GM12875 (cell line): ENCODE results near the gene SNN.

ENCODE experiments used
- H3K4me3 ChIP-seq: one replicate; pipeline ENCODE4 v1.5.1; 2011; ENCODE audit warnings: low read depth, low read length, control low read depth
- TF ChIP-seq, protein P1 (sequence below): IDR thresholded peaks from 2 replicates; pipeline ENCODE4 v1.5.1; 2011; ENCODE audit warnings: low read depth, mild to moderate bottlenecking, control low read depth, inconsistent platforms, low read length, moderate library complexity, borderline replicate concordance; ENCODE audit not compliant: insufficient read depth

SNN gene

DNA sequence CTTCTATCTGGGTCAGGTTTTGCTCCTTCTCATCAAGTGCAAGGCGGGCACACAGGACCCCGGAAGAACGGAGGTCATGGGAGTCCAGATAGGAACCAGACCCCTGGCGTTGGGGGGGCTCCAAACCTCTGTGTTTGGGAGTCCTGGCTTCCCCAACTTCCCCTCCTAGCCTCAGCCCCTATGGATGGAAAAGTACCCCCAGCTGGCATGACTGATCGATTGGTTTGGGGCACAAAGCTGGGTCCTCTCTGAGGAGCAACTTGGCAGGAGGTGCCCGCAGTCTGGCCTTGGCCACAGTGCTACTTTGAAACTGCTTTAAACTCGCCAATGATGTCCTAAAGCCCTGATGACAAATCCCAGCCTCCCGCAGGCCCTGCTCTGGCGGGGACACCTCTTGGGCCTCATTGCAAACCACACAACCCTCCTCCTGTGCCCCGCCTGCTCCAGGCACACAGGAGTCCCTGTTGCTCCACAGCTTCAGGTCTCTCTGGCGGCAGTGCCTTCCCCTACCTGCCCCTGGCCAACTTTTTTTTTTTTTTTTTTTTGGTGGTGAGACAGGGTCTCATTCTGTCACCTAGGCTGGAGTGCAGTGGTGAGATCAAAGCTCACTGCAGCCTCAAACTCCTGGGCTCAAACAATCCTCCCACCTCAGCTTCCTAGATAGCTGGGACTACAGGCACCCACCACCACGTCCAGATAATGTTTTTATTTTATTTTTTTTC is 38.0 kb upstream of the SNN start:
- H3K4me3 ChIP-seq: no peak overlapping the region
- TF ChIP-seq, protein P1, sequence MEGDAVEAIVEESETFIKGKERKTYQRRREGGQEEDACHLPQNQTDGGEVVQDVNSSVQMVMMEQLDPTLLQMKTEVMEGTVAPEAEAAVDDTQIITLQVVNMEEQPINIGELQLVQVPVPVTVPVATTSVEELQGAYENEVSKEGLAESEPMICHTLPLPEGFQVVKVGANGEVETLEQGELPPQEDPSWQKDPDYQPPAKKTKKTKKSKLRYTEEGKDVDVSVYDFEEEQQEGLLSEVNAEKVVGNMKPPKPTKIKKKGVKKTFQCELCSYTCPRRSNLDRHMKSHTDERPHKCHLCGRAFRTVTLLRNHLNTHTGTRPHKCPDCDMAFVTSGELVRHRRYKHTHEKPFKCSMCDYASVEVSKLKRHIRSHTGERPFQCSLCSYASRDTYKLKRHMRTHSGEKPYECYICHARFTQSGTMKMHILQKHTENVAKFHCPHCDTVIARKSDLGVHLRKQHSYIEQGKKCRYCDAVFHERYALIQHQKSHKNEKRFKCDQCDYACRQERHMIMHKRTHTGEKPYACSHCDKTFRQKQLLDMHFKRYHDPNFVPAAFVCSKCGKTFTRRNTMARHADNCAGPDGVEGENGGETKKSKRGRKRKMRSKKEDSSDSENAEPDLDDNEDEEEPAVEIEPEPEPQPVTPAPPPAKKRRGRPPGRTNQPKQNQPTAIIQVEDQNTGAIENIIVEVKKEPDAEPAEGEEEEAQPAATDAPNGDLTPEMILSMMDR: no peak

DNA sequence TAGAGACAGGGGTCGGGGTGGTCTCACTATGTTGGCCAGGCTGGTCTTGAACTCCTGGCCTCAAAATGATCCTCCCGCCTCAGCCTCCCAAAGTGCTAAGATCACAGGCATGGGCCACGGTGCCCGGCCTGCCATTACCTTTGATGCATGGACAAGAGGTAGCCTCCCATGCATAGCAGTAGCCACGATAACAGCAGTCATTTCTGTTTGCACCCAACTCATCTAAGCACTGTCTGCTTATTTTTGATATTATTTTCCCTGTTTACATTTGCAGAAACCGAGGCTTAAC is 37.5 kb upstream of the SNN start:
- TF ChIP-seq, protein P1: no peak
- no peak overlapping the region for H3K4me3 ChIP-seq

DNA sequence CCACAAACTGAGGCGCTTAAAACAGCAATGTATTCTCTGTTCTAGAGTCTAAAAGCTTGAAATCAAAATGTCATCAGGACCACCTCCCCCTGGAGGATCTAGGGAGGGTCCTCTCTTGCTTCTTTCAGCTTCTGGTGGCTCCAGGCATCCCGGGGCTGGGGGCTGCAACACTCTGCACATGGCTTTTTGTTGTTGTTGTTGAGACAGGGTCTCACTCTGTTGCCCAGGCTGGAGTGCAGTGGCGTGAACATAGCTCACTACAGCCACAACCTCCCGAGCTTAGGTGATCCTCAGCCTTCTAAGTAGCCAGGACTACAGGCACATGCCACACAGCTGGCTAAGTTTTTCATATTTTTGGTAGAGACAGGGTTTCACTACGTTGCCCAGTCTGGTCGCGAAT is 37.0 kb upstream of the SNN start:
- TF ChIP-seq, protein P1: no peak
- no peak overlapping the region for H3K4me3 ChIP-seq

DNA sequence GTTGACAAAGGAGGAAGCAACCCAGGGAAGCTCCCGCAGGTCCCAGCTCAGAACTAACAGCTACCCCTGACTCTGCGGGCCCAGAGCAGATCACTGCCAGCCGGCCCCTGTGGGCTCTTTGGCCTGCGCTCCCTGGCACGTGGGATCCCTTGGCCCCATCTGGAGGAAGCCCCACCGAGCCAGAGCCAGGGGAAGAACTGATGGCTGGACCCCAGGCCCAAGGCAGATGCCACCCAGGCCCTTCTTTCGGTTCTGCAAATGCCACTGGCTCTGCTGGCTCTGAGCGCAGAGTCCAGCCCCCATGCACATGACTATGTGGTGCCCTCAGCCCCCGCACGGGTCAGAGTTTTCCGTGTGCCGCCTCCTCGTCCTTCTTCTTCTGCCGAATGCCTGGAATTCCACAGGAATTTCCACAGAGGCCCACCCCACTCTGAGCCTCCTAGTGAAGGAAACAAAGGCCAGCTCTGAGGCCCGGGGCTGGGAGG is 35.8 kb upstream of the SNN start:
- H3K4me3 ChIP-seq: no peak overlapping the region
- TF ChIP-seq, protein P1: no peak

DNA sequence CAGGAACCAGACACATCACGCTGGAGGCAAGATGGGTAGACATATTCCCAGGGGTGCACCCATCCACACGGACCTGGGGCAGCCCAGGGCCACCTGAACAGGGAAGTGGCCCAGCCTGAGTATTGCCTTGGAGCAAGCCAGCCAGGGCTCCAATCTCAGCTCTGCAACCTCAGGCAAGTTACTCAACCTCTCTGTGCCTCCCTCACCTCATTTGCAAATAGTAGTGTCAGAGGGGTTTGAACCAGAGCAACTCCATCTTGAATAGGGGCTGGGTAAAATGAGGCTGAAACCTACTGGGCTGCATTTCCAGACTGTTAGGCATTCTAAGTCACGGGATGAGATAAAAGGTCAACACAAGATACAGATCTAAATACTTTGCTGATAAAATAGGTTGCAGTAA is 35.1 kb upstream of the SNN start:
- TF ChIP-seq, protein P1: no peak
- no peak overlapping the region for H3K4me3 ChIP-seq

DNA sequence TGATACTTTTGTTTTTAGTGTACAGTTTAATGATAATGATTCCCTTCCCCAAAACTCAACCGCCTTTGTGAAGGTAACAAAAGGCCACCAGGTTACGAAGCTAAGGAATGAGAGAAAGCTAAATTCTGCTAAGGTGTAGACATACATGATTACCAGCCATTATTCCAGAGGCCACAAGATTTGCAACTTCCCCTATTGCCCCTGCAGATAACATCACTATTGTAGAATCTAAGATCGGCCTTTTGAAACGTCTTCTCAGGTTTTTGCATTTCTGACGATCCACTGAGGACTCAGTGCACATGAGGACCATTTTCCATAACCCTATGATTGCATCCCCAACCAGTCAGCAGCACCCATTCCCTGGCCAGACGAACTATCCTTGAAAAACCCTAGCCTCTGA is 33.9 kb upstream of the SNN start:
- TF ChIP-seq, protein P1: no peak
- H3K4me3 ChIP-seq: no peak overlapping the region

DNA sequence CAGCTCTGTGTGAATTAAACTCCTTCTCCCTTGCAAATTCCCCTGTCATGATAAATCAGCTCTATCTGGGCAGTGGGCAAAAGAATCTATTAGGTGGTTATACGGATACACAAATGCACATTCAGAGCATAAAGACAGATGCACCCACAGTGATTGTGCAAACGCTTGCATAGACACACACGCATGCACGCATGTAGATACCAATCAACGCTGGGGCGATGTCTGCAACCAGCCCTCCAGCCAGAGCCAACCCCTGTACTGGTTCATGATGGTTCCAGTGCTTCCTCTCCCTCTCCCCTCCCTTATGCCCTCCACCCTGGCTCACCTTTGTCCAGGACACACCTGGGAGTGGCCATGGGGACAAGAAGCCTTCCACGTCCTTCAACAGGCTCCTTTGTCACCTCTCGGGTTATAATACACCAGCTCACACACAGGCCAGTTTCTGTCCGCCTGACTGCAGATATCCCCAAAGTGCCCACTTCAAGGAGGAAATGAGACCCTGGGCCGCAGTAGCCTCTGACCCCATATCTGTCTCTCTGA is 33.1 kb upstream of the SNN start:
- no peak overlapping the region for H3K4me3 ChIP-seq
- TF ChIP-seq, protein P1: no peak
